C4-2B (cell line): ENCODE results near the gene SLC6A1.

Experiments used
- H3K27ac ChIP-seq: fragments of 450-650 bp; 2 replicates; pipeline ENCODE4 v1.5.1; 2017
- ZFX ChIP-seq: fragments of 450-650 bp; IDR thresholded peaks from 2 replicates; pipeline ENCODE4 v1.6.1; 2017
- TF ChIP-seq, protein P1 (sequence below): fragments of 450-650 bp; conservative IDR thresholded peaks from 2 replicates; pipeline ENCODE4 v1.5.1; 2017; ENCODE audit warnings: mild to moderate bottlenecking

The SLC6A1 gene

DNA sequence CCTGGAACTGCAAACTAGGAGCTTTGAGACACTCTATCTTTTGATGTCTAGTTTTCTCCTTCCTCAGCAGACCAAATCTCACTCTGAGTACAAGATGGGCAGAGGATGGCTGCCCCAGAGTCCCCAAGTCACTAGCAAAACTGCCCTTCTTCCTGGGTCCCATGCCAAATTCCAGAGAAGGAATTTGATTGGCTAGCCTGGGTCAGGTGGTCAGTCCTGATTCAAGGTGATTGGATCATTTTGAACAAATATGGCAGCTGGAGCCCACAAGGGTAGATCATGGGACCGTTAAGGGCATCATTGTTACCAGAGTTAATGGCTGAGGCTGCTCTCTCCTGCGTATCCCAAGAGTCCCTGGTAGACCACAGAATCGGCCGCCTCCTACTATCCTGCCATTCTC, 21.7 kb downstream of the SLC6A1 start:
- no peak overlapping the region for H3K27ac ChIP-seq
- TF ChIP-seq ZFX: no peak
- TF ChIP-seq, protein P1, sequence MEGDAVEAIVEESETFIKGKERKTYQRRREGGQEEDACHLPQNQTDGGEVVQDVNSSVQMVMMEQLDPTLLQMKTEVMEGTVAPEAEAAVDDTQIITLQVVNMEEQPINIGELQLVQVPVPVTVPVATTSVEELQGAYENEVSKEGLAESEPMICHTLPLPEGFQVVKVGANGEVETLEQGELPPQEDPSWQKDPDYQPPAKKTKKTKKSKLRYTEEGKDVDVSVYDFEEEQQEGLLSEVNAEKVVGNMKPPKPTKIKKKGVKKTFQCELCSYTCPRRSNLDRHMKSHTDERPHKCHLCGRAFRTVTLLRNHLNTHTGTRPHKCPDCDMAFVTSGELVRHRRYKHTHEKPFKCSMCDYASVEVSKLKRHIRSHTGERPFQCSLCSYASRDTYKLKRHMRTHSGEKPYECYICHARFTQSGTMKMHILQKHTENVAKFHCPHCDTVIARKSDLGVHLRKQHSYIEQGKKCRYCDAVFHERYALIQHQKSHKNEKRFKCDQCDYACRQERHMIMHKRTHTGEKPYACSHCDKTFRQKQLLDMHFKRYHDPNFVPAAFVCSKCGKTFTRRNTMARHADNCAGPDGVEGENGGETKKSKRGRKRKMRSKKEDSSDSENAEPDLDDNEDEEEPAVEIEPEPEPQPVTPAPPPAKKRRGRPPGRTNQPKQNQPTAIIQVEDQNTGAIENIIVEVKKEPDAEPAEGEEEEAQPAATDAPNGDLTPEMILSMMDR: no peak

DNA sequence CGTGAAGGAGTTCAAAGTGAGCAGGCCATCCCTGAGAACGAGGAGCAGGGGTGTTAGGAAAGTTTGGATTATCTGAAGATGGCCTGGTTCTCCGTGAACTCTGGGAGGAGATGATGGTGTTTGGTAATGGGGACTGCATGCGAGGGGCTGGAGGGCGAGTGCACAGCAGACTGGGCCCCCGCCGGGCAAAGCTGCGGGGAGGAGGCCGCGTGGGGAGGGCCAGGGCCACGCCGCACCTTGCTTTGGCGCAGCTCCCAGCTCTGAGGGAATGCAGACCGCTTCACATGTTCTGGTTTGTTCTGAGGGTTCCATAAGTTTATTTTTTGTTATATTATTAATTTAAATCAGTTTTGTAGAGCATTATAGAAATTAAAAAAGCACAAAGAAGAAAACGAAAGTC, 22.2 kb downstream of the SLC6A1 start:
- TF ChIP-seq ZFX: no peak
- TF ChIP-seq, protein P1: no peak
- no peak overlapping the region for H3K27ac ChIP-seq

DNA sequence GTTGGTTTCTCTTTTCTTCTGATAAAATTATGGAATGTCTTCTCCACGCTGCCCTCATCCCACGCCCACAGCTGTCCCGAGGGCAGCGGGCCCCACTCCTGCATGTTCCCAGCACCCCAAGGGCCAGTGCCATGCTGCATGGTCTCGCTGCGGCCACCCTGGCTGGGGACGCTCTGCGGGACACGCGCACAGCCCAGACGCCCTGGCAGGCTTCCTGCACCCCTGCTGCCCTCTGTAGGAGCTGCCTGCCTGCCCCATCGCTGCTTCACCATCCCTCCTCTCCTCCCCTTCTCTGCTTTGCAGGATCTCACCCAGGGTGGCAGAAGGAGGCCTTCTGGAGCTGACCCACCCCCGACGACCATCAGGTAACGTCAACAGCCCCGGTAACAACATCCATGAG, 22.8 kb downstream of the SLC6A1 start:
- H3K27ac ChIP-seq: no peak overlapping the region
- TF ChIP-seq, protein P1: no peak
- no peak for TF ChIP-seq ZFX

DNA sequence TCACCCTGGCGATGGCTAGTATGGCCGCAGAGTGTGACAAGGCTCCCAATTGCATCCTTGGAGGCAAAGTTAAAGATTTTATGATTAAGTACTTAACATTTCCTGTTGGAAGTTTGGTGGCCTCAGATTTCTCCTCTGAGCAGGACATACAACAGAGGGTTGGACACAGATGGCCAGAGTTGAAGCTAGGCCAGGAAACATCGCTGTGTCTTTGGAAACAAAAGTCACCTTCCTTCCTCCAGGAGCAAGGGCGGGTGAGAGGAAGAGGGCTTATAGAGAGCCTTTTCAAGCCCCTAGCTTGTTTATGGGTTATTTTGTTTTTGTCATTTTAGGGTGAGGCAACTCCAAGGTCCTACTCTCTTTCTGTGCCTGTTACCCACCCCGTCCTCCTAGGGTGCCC, 24.2 kb downstream of the SLC6A1 start:
- no peak overlapping the region for H3K27ac ChIP-seq
- TF ChIP-seq, protein P1: no peak
- TF ChIP-seq ZFX: no peak

DNA sequence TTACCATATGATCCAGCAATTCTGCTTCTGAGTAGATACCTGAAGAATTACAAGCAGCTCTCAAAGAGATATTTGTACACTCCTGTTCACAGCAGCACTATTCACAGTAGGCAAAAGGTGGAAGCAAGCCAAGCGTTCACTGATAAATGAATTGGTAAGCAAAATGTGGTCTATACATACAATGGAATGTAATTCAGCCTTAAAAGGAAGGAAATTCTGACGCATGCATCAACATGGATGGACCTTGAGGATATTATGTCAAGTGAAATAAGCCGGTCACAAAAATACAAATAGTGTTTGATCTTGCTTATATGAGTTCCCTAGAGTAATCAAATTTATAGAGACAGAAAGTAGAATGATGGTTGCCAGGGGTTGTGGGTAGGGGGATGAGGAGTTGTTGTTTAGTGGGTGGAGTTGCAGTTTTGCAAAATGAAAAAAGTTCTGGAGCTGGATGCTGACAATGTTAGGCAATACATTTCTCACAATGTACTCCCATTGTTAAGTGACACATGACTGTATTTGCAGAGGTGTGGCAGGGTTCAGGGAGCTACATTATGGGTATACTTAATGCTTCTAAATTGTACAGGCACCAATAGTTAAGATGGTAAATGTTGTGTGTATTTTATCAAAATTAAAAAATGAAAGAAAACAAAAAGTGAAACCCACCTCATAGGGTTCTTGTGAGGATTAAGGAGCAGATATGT, 26.7 kb downstream of the SLC6A1 start:
- TF ChIP-seq, protein P1: no peak
- H3K27ac ChIP-seq: no peak overlapping the region

DNA sequence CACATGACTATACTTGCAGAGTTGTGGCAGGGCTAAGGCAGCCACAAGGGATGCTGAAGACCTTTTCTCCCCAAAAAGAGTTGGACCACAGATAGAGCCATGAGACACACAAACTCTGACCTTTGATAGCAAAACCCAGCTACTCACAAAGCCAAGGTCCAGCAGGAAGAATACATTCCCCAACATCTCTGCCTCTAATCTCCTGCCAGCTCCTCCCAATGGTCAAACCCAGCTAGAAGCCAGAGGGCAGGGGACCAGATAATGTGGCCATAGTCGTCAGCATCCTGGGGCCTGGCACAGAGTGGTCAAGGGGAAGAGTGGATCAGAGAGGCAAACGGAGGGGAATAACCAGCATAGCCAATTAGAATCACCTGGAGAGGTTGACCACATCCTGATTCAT, 28.2 kb downstream of the SLC6A1 start:
- H3K27ac ChIP-seq: no peak overlapping the region

DNA sequence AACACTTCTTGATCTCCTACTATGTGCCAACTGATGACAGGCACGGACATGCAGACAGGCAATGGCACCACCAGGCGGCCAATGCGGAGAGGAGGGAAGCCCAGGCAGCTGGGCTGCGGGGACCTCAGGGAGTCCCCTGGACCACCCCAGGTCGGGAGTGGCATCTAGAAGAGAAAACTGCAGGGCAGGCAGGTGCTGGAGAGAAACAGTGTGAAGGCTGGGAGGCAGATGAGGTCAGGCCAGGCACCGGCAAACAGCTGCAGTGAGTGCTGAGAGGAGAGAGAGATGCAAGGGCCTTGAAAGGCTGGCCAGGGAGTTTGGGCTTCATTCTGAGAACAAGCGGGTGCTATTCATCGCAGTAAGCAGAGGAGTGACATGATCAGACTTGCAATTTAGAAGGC, 29.1 kb downstream of the SLC6A1 start:
- H3K27ac ChIP-seq: no peak overlapping the region
- TF ChIP-seq ZFX: no peak
- TF ChIP-seq, protein P1: no peak

More for the DNA sequence above, 28.2 kb downstream of the SLC6A1 start:
- TF ChIP-seq, protein P1: no peak
- TF ChIP-seq ZFX: no peak
